ENCODE data around the gene WDTC1. TPM values are rescaled to one million over a fixed set of nuclear protein-coding genes. Genes with fewer than 3 reads are reported as not detected.

WDTC1 gene
- total and polyA plus RNA-seq, 12 donors = 14.4 to 74.3 (median 61.6) TPM

DNA sequence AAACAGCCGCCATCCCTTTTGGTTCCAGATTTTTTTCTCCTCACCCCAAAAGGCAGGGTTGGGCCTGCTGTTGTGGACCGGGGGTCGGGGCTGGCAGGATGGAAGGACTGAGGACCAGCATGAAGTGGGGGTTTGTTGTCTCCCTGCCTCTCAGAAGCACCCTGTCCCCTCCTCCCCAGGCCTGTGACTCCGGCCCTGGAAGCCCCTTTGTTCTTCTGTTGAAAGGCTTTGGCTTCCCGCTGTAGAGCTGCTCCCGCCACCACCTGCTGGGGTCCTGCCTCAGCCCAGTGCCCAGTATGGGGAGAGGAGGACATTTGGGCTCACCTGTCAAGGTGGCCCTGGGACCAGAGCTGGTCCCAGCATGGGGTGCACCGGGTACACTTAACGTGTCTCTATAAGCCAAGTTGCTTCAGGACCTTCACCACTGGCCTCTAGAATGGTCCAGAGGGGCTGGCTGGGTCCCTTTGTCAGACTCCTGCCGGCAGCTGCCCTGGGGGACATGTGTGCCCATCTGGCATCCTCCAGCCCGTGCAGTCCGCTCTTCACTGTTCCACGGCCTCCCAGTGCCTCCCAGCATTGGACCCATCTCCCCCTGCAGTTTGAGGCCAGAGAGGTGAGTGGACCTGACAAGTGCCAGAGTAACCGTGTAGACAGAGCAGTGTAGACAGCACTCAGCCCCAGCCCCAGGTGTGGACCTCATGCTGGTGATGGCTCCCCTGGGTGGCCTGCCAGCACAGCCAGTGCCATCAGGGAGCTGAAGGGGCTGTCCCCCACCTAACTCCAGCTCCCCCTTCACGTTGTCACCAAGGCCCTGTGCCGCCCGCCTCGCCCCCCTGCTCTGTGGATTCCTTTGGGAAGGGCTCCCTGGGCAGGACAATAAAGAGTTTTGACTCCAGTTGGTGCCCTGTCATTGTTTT, 101.3 kb downstream of the WDTC1 start:
- H3K27me3 ChIP-seq = no peaks in the 10 kb centered on the region
- intact Hi-C loops (cut with DNase I) = no loop called here
- H3K4me1 ChIP-seq = peaks cover 4 to 20% (median 16%) of the 10 kb centered on the region in 9 donors
- DNase-seq (no peak), ATAC-seq (no peak)
- H3K36me3 ChIP-seq = peaks cover 0 to 80% (median 46%) of the 10 kb centered on the region in 9 donors
- H3K9me3 ChIP-seq = no peaks in the 10 kb centered on the region
- TF ChIP-seq, protein P1, sequence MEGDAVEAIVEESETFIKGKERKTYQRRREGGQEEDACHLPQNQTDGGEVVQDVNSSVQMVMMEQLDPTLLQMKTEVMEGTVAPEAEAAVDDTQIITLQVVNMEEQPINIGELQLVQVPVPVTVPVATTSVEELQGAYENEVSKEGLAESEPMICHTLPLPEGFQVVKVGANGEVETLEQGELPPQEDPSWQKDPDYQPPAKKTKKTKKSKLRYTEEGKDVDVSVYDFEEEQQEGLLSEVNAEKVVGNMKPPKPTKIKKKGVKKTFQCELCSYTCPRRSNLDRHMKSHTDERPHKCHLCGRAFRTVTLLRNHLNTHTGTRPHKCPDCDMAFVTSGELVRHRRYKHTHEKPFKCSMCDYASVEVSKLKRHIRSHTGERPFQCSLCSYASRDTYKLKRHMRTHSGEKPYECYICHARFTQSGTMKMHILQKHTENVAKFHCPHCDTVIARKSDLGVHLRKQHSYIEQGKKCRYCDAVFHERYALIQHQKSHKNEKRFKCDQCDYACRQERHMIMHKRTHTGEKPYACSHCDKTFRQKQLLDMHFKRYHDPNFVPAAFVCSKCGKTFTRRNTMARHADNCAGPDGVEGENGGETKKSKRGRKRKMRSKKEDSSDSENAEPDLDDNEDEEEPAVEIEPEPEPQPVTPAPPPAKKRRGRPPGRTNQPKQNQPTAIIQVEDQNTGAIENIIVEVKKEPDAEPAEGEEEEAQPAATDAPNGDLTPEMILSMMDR (IDR thresholded peaks at IDR 0.05) = no peak
- WGBS, 2 donors = 88 to 92% methylated on average over 17 of the region's 17 CpGs
- no peak overlapping the region for H3K27ac ChIP-seq
- no peak overlapping the region for H3K4me3 ChIP-seq

DNA sequence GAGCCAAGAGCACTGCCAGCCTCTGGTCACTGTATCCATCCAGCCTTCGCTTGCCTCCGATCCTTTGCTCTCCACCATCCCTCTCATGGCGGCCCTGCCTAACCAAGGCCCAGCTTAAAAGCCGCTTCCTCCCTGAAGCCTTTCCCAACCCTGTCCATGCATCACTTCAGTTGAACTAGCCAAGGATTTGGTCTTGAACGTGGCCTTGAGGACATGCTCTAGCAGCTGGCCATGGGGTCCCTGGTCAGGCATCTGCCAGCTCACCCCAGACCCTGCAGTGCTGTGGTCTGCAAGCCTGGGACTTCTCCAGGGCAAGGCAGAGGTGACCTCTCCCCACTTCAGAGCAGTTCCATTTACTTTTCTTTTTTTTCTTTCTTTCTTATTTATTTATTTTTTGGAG, 102.3 kb downstream of the WDTC1 start:
- Histone ChIP-seq H3K27ac (no peak overlapping the region), H3K4me3 (no peak overlapping the region), H3K36me3 (peaks cover 0 to 70% (median 46%) of the 10 kb centered on the region in 9 donors), H3K9me3 (no peaks in the 10 kb centered on the region), H3K27me3 (no peaks in the 10 kb centered on the region), H3K4me1 (peaks cover 4 to 23% (median 11%) of the 10 kb centered on the region in 9 donors)
- whole genome bisulfite sequencing, 2 donors = 96 to 98% methylated on average over 5 of the region's 5 CpGs
- TF ChIP-seq, protein P1 (IDR thresholded peaks at IDR 0.05) = no peak
- intact Hi-C loops (cut with DNase I) = no loop called here
- no peak for ATAC-seq
- no peak for DNase-seq

DNA sequence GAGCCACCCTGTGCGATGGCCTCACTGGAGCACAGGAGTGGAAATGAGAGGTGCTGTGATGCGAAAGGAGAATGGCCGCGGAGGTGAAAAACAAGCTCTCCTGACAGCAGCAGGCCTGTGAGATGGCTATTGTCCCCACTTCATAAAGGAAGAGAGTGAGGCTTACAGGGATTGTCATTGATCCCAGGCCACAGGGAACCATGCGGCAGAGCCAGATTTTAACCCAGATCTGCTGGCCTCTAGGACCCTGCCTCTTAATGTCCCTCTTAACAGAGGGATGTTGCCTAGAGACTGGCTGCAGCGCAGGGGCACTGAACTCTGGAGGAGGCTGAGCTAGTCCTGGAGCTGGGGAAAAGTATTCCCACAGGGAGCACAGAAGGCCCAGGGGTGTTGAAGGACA, 104.3 kb downstream of the WDTC1 start:
- no peak overlapping the region for H3K27ac ChIP-seq
- TF ChIP-seq, protein P1 (IDR thresholded peaks at IDR 0.05) = no peak
- no peak overlapping the region for H3K4me3 ChIP-seq
- H3K9me3 ChIP-seq = no peaks in the 10 kb centered on the region
- H3K36me3 ChIP-seq = peaks cover 0 to 50% (median 30%) of the 10 kb centered on the region in 9 donors
- no peak for DNase-seq
- WGBS, 2 donors = 91 to 95% methylated on average over 6 of the region's 6 CpGs
- peaks cover 0 to 30% (median 0%) of the 10 kb centered on the region in 9 donors for H3K4me1 ChIP-seq
- no peak for ATAC-seq
- intact Hi-C loops (cut with DNase I) = no loop called here
- H3K27me3 ChIP-seq = no peaks in the 10 kb centered on the region

DNA sequence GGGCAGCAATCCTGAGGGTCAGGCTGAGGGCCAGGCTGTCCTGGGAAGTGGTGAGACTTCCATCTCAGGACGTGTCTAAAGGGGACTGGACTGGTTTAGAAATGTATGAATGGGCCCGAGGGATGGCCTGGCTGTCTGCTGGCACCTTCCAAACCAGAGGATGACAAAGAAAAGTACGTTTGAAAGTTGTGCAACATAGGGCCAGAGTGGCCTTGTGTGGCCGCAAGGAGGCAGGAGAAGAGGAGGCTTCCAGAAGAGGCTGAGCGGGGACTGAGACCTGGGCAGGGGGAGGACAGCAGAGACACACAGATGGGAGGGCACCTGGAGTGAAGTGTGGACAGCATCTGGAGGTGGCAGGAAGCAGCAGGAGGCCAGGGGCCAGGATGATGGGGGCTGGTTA, 104.8 kb downstream of the WDTC1 start:
- H3K4me1 ChIP-seq = peaks cover 0 to 34% (median 0%) of the 10 kb centered on the region in 9 donors
- H3K4me3 ChIP-seq = no peak overlapping the region
- H3K36me3 ChIP-seq = peaks cover 0 to 45% (median 25%) of the 10 kb centered on the region in 9 donors
- TF ChIP-seq, protein P1 (IDR thresholded peaks at IDR 0.05) = no peak
- H3K27me3 ChIP-seq = no peaks in the 10 kb centered on the region
- WGBS, 2 donors = 64 to 65% methylated on average over 5 of the region's 5 CpGs
- DNase-seq (no peak), ATAC-seq (no peak)
- no peaks in the 10 kb centered on the region for H3K9me3 ChIP-seq
- no peak overlapping the region for H3K27ac ChIP-seq
- intact Hi-C loops (cut with DNase I) = no loop called here
